K562 (cell line): Measurements from ENCODE around the gene PPIP5K2. TPM values are rescaled to one million over a fixed set of nuclear protein-coding genes. Genes with fewer than 3 reads are reported as not detected.
"Not testable (repeated sequence)": the region's sequence is repeated elsewhere in the genome, so short reads cannot be mapped to it uniquely, and the experiment has no call there.

Source experiments
- ATAC-seq: fragments of 200-7000 bp; cut with Tn5 transposase; 3 replicates; pipeline ENCODE4 v1.9.1; 2020; ENCODE audit warnings: moderate library complexity
- BruUV-seq: library from RNA; stranded (reverse); fragments of 400-500 nt; replicated peaks from 2 replicates; lab custom pipeline; 2021; lab: Mats Ljungman, UMichigan
- CTCF ChIA-PET: fragments of 300-600 bp; formaldehyde crosslinking; extraction: SDS; loops from one replicate; lab custom pipeline; 2021; ENCODE audit warnings: low intra/inter-chr PET ratio; lab: Yijun Ruan, JAX
- POLR2A ChIA-PET: fragments of 300-600, 350-650 bp; sonication (Branson Sonifier 250); formaldehyde crosslinking; extraction: SDS; loops from one replicate; lab custom pipeline; 2021; ENCODE audit warnings: antibody characterized with exemption, inconsistent platforms; lab: Yijun Ruan, JAX
- DNase-seq, 4 experiments: peaks; one replicate each; pipeline versions ENCODE4 v3.0.0 to v3.0.0-alpha.2; 2011 to 2018; ENCODE audit warnings: low spot score in 3 of 4, mixed read lengths in 3 of 4; ENCODE audit errors: extremely low read depth in 1 of 4
- FAIRE-seq: peaks from 2 replicates; lab custom pipeline; 2011; peaks lifted over from hg19 to GRCh38; lab: Jason Lieb, UNC
- H2AFZ ChIP-seq: 2 replicates; pipeline ENCODE4 v1.6.0; 2011; ENCODE audit warnings: low read depth, low read length, control low read depth, inconsistent platforms
- H3K27ac ChIP-seq: fragments of 200-600 bp; 3 replicates; pipeline ENCODE4 v1.8.0; 2011; ENCODE audit warnings: low read depth, mild to moderate bottlenecking, control low read depth, inconsistent platforms, low read length, moderate library complexity, mixed read lengths; ENCODE audit errors: extremely low read depth
- H3K27me3 ChIP-seq, 2 experiments: fragments of 300-600 bp in 1 of 2; 2 replicates in 1 of 2; 3 replicates in 1 of 2; pipeline versions ENCODE4 v1.6.0 to v1.8.0; 2011; ENCODE audit warnings: inconsistent platforms in 2 of 2, low read length in 2 of 2, mild to moderate bottlenecking in 1 of 2, mixed read lengths in 1 of 2, moderate library complexity in 1 of 2; ENCODE audit not compliant: control insufficient read depth in 2 of 2, insufficient read depth in 2 of 2
- H3K36me3 ChIP-seq: fragments of 300-600 bp; 3 replicates; pipeline ENCODE4 v1.8.0; 2011; ENCODE audit warnings: mild to moderate bottlenecking, low read length, inconsistent platforms; ENCODE audit not compliant: control insufficient read depth, insufficient read depth
- H3K4me1 ChIP-seq, 2 experiments: fragments of 200-600 bp in 1 of 2; replicated peaks in 1 of 2; 2 replicates in 1 of 2; 3 replicates in 1 of 2; pipeline versions ENCODE4 v1.5.1 to v1.8.0; 2011; ENCODE audit warnings: inconsistent platforms in 2 of 2, low read length in 2 of 2, mild to moderate bottlenecking in 1 of 2, mixed read lengths in 1 of 2, moderate library complexity in 1 of 2; ENCODE audit not compliant: control insufficient read depth in 2 of 2, insufficient read depth in 2 of 2
- H3K4me2 ChIP-seq: 2 replicates; pipeline ENCODE4 v1.6.1; 2011; ENCODE audit warnings: low read length, control low read depth, inconsistent platforms, mixed read lengths; ENCODE audit not compliant: insufficient read depth
- H3K4me3 ChIP-seq: fragments of 200-600 bp; sonication (generic), shearing (Covaris generic); 2 replicates; pipeline ENCODE4 v1.5.1; 2016; ENCODE audit warnings: control low read depth, inconsistent platforms
- H3K79me2 ChIP-seq: fragments of 200-600 bp; 3 replicates; pipeline ENCODE4 v1.8.0; 2011; ENCODE audit warnings: low read length, inconsistent platforms; ENCODE audit not compliant: control insufficient read depth, insufficient read depth
- H3K9ac ChIP-seq, 2 experiments: 2 replicates each; pipeline versions ENCODE4 v1.6.0 to v1.6.1; 2011; ENCODE audit warnings: low read depth in 2 of 2, low read length in 2 of 2, control low read depth in 1 of 2, inconsistent platforms in 1 of 2, mild to moderate bottlenecking in 1 of 2, mixed read lengths in 1 of 2; ENCODE audit not compliant: insufficient read depth in 1 of 2
- H3K9me1 ChIP-seq: one replicate; pipeline ENCODE4 v1.6.0; 2011; ENCODE audit warnings: inconsistent platforms, mild to moderate bottlenecking, low read length, moderate library complexity; ENCODE audit not compliant: control insufficient read depth, insufficient read depth
- H3K9me3 ChIP-seq: replicated peaks from 2 replicates; pipeline ENCODE4 v1.5.1; 2011; ENCODE audit warnings: low read depth, low read length, inconsistent platforms; ENCODE audit not compliant: control insufficient read depth, insufficient read depth
- H4K20me1 ChIP-seq: replicated peaks from 2 replicates; pipeline ENCODE4 v1.6.1; 2011; ENCODE audit warnings: low read length, inconsistent platforms, mixed read lengths; ENCODE audit not compliant: control insufficient read depth, insufficient read depth
- SMC3 ChIP-seq: conservative IDR thresholded peaks from 2 replicates; pipeline ENCODE4 v1.6.1; 2011; ENCODE audit warnings: low read depth, low read length, improper control_type of control experiment; ENCODE audit not compliant: insufficient read depth
- SOX6 ChIP-seq: fragments of 450-650 bp; IDR thresholded peaks from 2 replicates; pipeline ENCODE4 v1.6.1; 2014; ENCODE audit warnings: mild to moderate bottlenecking
- WGBS: fragments of 100-300 bp; shearing (Covaris generic); methylation state at CpG from one replicate; pipeline ENCODE4 v1.1.6; 2016; ENCODE audit warnings: low coverage, mixed read lengths; ENCODE audit not compliant: insufficient coverage; ENCODE audit errors: missing lambda C conversion rate; 5-methylcytosine and 5-hydroxymethylcytosine counted together
- in situ Hi-C: fragments of 300-500 bp; cut with MboI; formaldehyde crosslinking; loops from 4 replicates; pipeline ENCODE4 v1.15.0; 2018; ENCODE audit warnings: inconsistent platforms, mixed read lengths
- intact Hi-C: fragments of 100-400 bp; cut with micrococcal nuclease; formaldehyde crosslinking; loops from 2 replicates; pipeline ENCODE4 v1.14.2; 2022
- polyA plus RNA-seq, 8 experiments: library from polyadenylated mRNA; depleted of rRNA in 4 of 8; stranded (reverse) in 5 of 8; unstranded in 3 of 8; fragments of >200 nt; fragmentation: Nextera tagmentation in 2 of 8; fragmentation: Illumina TruSeq in 1 of 8; extraction: Ambion mirVana in 2 of 8; extraction: Trizol in 1 of 8; gene quantifications; 2 replicates each; pipeline versions ENCODE4 v1.2.1 to v1.2.3, GENCODE V29; 2011 to 2014; ENCODE audit warnings: inconsistent platforms in 1 of 8, missing spikeins in 1 of 8
- total RNA-seq, 7 experiments: library from RNA; depleted of rRNA in 6 of 7; stranded (reverse); fragments of >200 nt in 6 of 7; fragmentation: Illumina TruSeq in 2 of 7; extraction: Trizol in 2 of 7; gene quantifications; 2 replicates each; pipeline versions ENCODE4 v1.2.1 to v1.2.3, GENCODE V29; 2011 to 2021; ENCODE audit warnings: low replicate concordance in 1 of 7
- TF ChIP-seq, protein P1 (sequence below), 3 experiments: IDR thresholded peaks in 2 of 3; conservative IDR thresholded peaks in 1 of 3; 2 replicates each; pipeline ENCODE4 v1.5.1; 2011 to 2012; ENCODE audit warnings: low read length in 3 of 3, mild to moderate bottlenecking in 3 of 3, control low read depth in 2 of 3, improper control_type of control experiment in 1 of 3, inconsistent platforms in 1 of 3, low read depth in 1 of 3, mixed read lengths in 1 of 3, moderate library complexity in 1 of 3; ENCODE audit not compliant: insufficient read depth in 2 of 3
- TF ChIP-seq, protein P2 (sequence below): sonication (generic); formaldehyde crosslinking; IDR thresholded peaks from 2 replicates; pipeline ENCODE4 v1.8.1; 2023; ENCODE audit warnings: mild to moderate bottlenecking, missing genetic modification reagents

Gene PPIP5K2
- total and polyA plus RNA-seq, 9 of the 15 experiments (the other 6 are each of a cell fraction or from before 2014, with no cell fraction given): 39.4 to 150 (median 99.1) TPM

DNA sequence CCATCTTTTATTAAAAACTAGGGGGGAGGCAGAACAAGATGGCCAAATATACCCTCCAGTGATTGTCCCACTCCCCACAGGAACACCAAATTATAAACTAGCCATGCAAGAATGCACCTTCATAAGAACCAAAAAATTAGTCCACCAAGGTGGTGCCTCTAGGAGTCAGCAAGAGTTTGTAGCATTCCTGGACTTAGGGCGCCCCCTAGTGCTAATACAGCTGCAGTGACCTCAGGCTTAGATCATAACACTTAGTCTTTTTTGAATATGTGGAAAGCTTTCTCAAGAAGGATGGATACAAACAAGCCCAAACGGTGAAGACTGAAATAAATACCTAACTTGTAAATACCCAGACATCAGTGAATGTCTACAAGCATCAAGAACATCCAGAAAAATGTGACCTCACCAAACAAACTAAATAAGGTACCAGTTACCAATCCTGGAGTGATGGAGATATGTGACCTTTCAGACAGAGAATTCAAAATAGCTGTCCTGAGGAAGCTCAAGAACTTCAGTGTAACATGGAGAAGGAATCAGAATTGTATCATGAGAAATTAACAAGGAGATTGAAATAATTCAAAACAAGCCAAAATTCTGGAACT lies 19.3 kb downstream of the PPIP5K2 start (continued):
- TF ChIP-seq, protein P1, sequence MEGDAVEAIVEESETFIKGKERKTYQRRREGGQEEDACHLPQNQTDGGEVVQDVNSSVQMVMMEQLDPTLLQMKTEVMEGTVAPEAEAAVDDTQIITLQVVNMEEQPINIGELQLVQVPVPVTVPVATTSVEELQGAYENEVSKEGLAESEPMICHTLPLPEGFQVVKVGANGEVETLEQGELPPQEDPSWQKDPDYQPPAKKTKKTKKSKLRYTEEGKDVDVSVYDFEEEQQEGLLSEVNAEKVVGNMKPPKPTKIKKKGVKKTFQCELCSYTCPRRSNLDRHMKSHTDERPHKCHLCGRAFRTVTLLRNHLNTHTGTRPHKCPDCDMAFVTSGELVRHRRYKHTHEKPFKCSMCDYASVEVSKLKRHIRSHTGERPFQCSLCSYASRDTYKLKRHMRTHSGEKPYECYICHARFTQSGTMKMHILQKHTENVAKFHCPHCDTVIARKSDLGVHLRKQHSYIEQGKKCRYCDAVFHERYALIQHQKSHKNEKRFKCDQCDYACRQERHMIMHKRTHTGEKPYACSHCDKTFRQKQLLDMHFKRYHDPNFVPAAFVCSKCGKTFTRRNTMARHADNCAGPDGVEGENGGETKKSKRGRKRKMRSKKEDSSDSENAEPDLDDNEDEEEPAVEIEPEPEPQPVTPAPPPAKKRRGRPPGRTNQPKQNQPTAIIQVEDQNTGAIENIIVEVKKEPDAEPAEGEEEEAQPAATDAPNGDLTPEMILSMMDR (IDR thresholded peaks at IDR 0.05 in 2 of 3, conservative IDR thresholded peaks at IDR 0.05 in 1 of 3; ENCODE audit: insufficient read depth in 2 of 3, low read depth in 1 of 3, low read length in 3 of 3): peak; percentile 81 to 92 (median 88)
- 0 out of 2 replicates have a peak, but pooled peaks have one; percentile 12 for TF ChIP-seq SOX6
- peak; percentile 83 for TF ChIP-seq SMC3

GRCh38 chr5:103142132-103142531 lies 22.0 kb downstream of the PPIP5K2 start:
- 99% methylated on average over 16 of the region's 25 CpGs for WGBS

More at GRCh38 chr5:103142132-103142531, 22.0 kb downstream of the PPIP5K2 start:
- FAIRE-seq, H3K79me2 ChIP-seq, H3K27me3 ChIP-seq, H3K27ac ChIP-seq, H3K4me3 ChIP-seq, intact Hi-C loops, CTCF ChIA-PET, H3K4me1 ChIP-seq, ATAC-seq, H4K20me1 ChIP-seq, DNase-seq, H3K9me3 ChIP-seq, POLR2A ChIA-PET, H3K4me2 ChIP-seq, H3K9me1 ChIP-seq, H2AFZ ChIP-seq, BruUV-seq, H3K9ac ChIP-seq: not testable (repeated sequence)
- TF ChIP-seq, protein P2, sequence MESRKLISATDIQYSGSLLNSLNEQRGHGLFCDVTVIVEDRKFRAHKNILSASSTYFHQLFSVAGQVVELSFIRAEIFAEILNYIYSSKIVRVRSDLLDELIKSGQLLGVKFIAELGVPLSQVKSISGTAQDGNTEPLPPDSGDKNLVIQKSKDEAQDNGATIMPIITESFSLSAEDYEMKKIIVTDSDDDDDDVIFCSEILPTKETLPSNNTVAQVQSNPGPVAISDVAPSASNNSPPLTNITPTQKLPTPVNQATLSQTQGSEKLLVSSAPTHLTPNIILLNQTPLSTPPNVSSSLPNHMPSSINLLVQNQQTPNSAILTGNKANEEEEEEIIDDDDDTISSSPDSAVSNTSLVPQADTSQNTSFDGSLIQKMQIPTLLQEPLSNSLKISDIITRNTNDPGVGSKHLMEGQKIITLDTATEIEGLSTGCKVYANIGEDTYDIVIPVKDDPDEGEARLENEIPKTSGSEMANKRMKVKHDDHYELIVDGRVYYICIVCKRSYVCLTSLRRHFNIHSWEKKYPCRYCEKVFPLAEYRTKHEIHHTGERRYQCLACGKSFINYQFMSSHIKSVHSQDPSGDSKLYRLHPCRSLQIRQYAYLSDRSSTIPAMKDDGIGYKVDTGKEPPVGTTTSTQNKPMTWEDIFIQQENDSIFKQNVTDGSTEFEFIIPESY (CRISPR knock-in tag): peak; percentile 47; the same call in 1 of the 2 replicates
- in situ Hi-C loops: loop anchor here (10.0 kb wide), 1 partner anchor 357 kb away; no protein-coding TSS in a partner anchor
- peaks cover 35% of the 10 kb centered on the region for H3K36me3 ChIP-seq
